Nephron progenitor cell (in vitro differentiated cells): Measurements from ENCODE around the gene RPH3AL.
"Not testable (repeated sequence)": the region's sequence is repeated elsewhere in the genome, so short reads cannot be mapped to it uniquely, and the experiment has no call there.

Experiments
- DNase-seq: peaks from one replicate; pipeline ENCODE4 v3.0.0; 2021
- H3K27ac Mint-ChIP-seq: 2 replicates; pipeline ENCODE4 v1.8.0; 2021; ENCODE audit warnings: mild to moderate bottlenecking, moderate library complexity, mixed read lengths
- H3K27me3 Mint-ChIP-seq: 2 replicates; pipeline ENCODE4 v1.8.0; 2021; ENCODE audit warnings: mild to moderate bottlenecking, low read depth, mixed read lengths; ENCODE audit not compliant: poor library complexity
- H3K36me3 Mint-ChIP-seq: 2 replicates; pipeline ENCODE4 v1.8.0; 2021; ENCODE audit warnings: low read depth, mixed read lengths
- H3K4me1 Mint-ChIP-seq: 2 replicates; pipeline ENCODE4 v1.8.0; 2021; ENCODE audit warnings: mixed read lengths
- H3K4me3 Mint-ChIP-seq: 2 replicates; pipeline ENCODE4 v1.8.0; 2021; ENCODE audit warnings: mild to moderate bottlenecking, moderate library complexity, mixed read lengths
- H3K9me3 Mint-ChIP-seq: 2 replicates; pipeline ENCODE4 v1.8.0; 2021; ENCODE audit warnings: mild to moderate bottlenecking, moderate library complexity, mixed read lengths
- TF ChIP-seq, protein P1 (sequence below): fragments of 200-600 bp; sonication (generic); IDR thresholded peaks from 2 replicates; pipeline ENCODE4 v1.5.0; 2021; ENCODE audit warnings: antibody characterized with exemption

The RPH3AL gene

DNA sequence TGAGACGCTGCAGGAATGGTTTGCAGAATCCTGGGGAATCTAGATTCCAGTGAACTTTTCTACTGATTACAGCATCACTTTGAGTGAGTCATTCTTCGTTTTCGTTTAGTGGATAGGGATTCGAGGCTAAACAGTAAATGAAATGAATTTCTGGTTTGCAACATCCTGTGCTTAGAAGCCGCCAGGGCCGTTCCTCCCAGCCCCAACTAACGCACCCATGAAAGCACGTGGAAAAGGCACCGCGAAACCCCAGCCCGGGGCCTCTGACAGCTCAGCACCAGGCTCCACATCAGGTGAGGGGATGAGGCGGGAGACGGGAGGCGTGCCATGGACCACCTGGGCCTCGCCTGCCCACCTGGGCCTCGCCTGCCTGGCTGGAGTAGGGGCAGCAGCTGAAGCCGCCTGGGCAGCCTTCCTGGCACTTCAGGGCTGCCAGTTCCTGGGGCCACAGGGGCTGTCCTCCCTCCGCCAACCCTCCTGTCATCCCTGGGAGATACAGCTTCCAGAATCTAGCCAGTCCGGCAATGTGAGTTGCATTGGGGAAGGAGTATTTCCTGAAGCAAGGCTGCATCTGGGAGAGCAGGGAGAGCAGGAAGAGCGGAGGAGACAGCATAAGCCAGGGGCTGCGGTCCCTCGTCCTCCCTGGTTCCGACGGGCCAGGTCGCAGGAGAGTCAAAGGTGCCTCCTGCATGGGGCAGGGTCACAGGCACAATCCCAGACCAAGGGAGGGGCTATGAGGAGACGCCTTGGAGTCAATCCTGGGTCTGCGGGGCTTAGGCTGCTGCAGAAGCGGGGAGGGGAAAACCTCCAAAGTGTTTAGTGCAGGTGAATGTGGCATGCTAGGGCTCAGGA is 78.4 kb downstream of the RPH3AL start:
- no peak for DNase-seq
- Mint-ChIP-seq H3K36me3 (peaks cover 36% of the 10 kb centered on the region), H3K4me1 (no peaks in the 10 kb centered on the region), H3K27ac (no peak overlapping the region), H3K4me3 (no peak overlapping the region), H3K9me3 (peaks cover 27% of the 10 kb centered on the region), H3K27me3 (peaks cover 17% of the 10 kb centered on the region)
- TF ChIP-seq, protein P1, sequence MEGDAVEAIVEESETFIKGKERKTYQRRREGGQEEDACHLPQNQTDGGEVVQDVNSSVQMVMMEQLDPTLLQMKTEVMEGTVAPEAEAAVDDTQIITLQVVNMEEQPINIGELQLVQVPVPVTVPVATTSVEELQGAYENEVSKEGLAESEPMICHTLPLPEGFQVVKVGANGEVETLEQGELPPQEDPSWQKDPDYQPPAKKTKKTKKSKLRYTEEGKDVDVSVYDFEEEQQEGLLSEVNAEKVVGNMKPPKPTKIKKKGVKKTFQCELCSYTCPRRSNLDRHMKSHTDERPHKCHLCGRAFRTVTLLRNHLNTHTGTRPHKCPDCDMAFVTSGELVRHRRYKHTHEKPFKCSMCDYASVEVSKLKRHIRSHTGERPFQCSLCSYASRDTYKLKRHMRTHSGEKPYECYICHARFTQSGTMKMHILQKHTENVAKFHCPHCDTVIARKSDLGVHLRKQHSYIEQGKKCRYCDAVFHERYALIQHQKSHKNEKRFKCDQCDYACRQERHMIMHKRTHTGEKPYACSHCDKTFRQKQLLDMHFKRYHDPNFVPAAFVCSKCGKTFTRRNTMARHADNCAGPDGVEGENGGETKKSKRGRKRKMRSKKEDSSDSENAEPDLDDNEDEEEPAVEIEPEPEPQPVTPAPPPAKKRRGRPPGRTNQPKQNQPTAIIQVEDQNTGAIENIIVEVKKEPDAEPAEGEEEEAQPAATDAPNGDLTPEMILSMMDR = no peak

DNA sequence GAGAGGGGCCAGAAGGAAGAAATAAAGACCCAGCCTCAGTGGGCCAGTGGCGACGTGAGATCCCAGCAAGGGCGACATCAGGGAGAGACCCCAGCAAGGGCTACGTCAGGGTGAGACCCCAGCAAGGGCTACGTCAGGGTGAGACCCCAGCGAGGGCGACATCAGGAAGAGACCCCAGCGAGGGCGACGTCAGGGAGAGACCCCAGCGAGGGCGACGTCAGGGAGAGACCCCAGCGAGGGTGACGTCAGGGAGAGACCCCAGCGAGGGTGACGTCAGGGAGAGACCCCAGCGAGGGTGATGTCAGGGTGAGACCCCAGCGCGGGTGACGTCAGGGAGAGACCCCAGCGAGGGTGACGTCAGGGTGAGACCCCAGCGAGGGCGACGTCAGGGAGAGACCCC is 79.8 kb downstream of the RPH3AL start:
- not testable (repeated sequence) for DNase-seq
- peaks cover 13% of the 10 kb centered on the region for H3K27me3 Mint-ChIP-seq

DNA sequence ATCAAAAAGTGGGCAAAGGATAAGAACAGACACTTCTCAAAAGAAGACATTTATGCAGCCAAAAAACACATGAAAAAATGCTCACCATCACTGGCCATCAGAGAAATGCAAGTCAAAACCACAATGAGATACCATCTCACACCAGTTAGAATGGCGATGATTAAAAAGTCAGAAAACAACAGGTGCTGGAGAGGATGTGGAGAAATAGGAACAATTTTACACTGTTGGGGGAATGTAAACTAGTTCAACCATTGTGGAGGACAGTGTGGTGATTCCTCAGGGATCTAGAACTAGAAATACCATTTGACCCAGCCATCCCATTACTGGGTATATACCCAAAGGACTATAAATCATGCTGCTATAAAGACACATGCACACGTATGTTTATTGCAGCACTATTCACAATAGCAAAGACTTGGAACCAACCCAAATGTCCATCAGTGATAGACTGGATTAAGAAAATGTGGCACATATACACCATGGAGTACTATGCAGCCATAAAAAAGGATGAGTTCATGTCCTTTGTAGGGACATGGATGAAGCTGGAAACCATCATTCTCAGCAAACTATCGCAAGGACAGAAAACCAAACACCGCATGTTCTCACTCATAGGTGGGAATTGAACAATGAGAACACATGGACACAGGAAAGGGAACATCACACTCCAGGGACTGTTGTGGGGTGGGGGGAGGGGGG is 80.5 kb downstream of the RPH3AL start:
- H3K4me1 Mint-ChIP-seq = peaks cover 13% of the 10 kb centered on the region
- H3K9me3 Mint-ChIP-seq = peaks cover 16% of the 10 kb centered on the region
- DNase-seq, H3K4me3 Mint-ChIP-seq, H3K27ac Mint-ChIP-seq: not testable (repeated sequence)
- H3K36me3 Mint-ChIP-seq = peaks cover 24% of the 10 kb centered on the region
- peaks cover 13% of the 10 kb centered on the region for H3K27me3 Mint-ChIP-seq

More for the DNA sequence above, 79.8 kb downstream of the RPH3AL start:
- Mint-ChIP-seq H3K36me3 (peaks cover 25% of the 10 kb centered on the region), H3K9me3 (peaks cover 16% of the 10 kb centered on the region), H3K27ac (peak overlapping the region; percentile 55)
- H3K4me3 Mint-ChIP-seq, H3K4me1 Mint-ChIP-seq: not testable (repeated sequence)

DNA sequence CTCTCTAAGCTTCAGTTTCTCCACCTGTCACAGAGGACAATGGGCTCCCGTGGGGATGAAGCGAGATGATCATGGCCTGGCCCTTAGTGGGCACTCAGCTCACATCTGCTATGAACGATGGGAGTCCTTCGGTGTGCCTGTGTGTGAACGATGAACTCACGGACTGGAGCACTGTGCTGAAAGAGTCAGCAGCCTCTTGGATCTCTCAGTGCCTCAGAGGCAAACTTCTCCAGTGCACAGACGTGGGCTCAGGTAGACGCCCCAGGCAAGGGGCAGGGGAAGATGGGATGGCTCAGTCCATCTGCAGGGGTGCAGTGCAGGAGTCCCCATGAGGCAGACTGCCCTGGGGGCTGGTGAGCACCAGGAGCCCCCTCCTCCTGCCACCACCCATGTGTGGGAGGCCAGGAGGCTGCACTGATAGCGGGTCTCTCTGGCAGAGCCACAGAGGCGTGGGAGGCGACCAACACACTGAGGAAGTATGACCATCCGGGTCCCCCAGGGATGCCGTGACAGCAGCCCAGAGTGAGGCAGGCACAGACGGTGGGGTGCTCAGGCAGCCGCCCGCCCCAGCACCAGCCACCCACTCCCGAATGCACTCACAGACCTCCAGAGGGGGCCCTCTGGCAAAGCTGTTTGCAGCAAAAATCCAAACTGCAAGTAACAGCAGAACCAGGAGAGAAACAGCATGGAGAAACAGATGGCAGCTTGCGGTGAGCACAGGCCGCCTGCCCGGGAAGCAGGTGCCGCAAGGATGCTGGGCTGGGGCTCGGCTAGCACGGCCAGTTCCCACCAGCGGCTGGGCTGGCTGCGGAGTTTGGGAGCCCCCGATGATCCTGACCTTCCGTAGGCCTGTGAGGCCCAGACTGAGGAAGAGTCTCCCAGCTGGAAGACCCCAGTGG is 82.7 kb downstream of the RPH3AL start:
- TF ChIP-seq, protein P1 = no peak
- Mint-ChIP-seq H3K4me1 (peaks cover 15% of the 10 kb centered on the region), H3K27me3 (peaks cover 11% of the 10 kb centered on the region), H3K9me3 (peaks cover 16% of the 10 kb centered on the region), H3K4me3 (no peak overlapping the region), H3K27ac (no peak overlapping the region), H3K36me3 (peaks cover 24% of the 10 kb centered on the region)
- DNase-seq = no peak

DNA sequence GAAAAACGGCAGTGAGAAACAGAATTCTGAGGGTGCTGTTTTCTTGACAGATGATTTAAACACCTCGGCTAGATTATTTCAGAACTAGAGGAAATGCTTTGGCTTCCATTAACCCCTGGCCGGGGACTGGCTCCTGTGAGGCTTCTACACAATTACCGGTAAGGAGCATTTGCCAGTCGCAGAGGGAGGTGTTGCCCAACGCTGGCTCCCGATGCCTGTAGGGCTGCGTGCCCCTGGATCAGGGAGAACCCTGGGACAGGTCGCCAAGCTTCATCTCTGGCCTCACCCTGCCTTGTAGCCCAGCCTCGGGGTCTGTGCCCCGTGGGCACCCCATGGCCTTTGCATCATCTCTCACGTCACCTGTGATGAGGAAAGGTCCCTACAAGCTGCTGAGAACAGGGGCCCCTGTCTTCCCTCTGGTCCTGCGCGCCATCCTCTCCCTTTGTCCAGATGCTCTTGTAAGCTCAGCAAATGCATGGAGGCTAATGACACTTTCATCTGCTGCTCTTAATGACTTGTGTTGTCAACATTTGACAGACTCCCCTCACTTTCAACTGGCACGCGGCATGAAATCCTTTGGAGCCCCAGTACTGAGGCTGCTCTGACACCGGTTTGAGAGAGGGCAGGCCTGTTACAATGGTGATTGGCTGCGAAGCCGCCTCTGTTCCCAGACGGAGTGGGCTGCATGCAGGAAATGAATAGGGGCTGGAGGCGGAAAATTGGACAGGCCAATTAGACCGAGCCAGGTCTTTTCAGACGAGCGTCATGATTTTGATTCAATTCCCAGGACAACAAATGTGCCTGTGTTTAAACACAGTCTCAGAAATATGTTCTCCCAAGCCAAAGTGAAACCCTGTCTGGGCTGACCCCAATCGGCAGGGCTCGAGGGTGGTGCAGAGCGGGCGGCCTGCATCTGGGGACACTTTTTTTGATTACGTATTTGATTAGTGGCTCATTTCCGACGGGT is 85.6 kb downstream of the RPH3AL start:
- Mint-ChIP-seq H3K9me3 (peaks cover 28% of the 10 kb centered on the region), H3K27me3 (peaks cover 17% of the 10 kb centered on the region), H3K4me3 (no peak overlapping the region), H3K4me1 (peaks cover 15% of the 10 kb centered on the region), H3K36me3 (peaks cover 38% of the 10 kb centered on the region), H3K27ac (peak overlapping the region; percentile 46)
- TF ChIP-seq, protein P1 = no peak
- no peak for DNase-seq

DNA sequence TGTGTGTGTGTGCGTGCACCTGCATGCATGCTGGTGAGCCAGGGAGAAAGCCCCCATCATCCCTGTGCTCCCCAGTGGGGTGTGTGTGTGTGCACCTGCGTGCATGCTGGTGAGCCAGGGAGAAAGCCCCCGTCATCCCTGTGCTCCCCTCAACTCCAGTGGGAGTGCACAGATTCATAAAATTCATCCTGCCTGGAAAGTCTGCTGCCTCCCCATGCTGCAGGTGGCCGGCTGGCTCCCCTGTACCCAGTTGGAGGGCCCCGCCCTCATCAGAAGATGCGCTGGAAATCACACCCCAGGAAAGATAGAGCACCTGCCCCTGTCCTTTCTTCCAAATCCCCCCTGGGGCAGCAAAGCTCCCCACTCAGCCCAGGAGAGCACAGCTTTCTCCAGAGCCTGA is 86.4 kb downstream of the RPH3AL start:
- H3K27ac Mint-ChIP-seq = no peak overlapping the region
- TF ChIP-seq, protein P1 = no peak
- no peak overlapping the region for H3K4me3 Mint-ChIP-seq
- H3K36me3 Mint-ChIP-seq = peaks cover 38% of the 10 kb centered on the region
- peaks cover 15% of the 10 kb centered on the region for H3K4me1 Mint-ChIP-seq
- peaks cover 12% of the 10 kb centered on the region for H3K27me3 Mint-ChIP-seq
- no peak for DNase-seq
- H3K9me3 Mint-ChIP-seq = peaks cover 28% of the 10 kb centered on the region
